Measurements from ENCODE around the gene LSAMP. TPM values are rescaled to one million over a fixed set of nuclear protein-coding genes. Genes with fewer than 3 reads are reported as not detected.

LSAMP gene
- polyA plus RNA-seq, 2 of the 4 experiments (the other 2 are of a cell fraction) = 0.12 to 0.53 TPM

DNA sequence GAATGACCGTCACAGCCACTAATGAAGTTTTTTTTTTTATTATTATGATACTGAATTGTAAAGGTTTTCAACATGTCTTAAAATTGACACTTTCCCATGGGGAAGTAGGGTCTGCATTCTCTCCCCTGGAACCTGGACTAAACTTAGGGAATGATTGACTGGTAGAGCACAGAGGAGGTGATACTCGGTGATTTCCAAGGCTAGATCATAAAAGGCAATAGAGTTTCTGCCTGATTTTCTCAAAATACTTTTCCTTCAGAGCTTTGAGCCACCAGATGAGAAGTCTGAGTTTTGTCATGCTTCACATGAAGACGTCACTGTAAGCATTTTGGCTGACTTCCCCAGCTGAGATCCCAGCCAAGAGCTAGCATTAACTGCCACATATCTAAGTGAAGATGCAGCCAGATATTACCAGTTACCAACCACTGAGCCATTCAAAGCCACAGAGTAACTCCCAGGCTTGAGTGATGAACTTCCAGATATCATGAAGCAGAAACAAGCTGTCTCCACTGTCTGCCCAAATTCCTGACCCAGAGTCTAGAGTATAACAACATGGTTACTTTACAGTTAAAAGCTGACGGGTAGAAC is 105.8 kb downstream of the LSAMP start:
- TF ChIP-seq EHMT2 (IDR thresholded peaks at IDR 0.05; ENCODE audit: low read depth) (no peak), RCOR1 (IDR thresholded peaks at IDR 0.05; ENCODE audit: low read depth, low read length) (no peak), HDAC2 (IDR thresholded peaks at IDR 0.05) (no peak), ZSCAN20 (CRISPR knock-in tag; IDR thresholded peaks at IDR 0.05) (no peak), SREBF2 (IDR thresholded peaks at IDR 0.05) (no peak), TP53 (CRISPR knock-in tag; IDR thresholded peaks at IDR 0.05) (no peak), E2F6 (IDR thresholded peaks at IDR 0.05; ENCODE audit: borderline replicate concordance, low read depth) (no peak), JUN (IDR thresholded peaks at IDR 0.05) (no peak), RARB (CRISPR knock-in tag; IDR thresholded peaks at IDR 0.05) (no peak), HOXB5 (CRISPR knock-in tag; IDR thresholded peaks at IDR 0.05) (no peak), NFE2L2 (conservative IDR thresholded peaks at IDR 0.05; ENCODE audit: low read length) (no peak), HES2 (IDR thresholded peaks at IDR 0.05) (no peak), CBX8 (IDR thresholded peaks at IDR 0.05) (no peak), ZFP36 (IDR thresholded peaks at IDR 0.05; ENCODE audit: borderline replicate concordance, partially characterized antibody) (no peak)
- TF ChIP-seq, protein P1, sequence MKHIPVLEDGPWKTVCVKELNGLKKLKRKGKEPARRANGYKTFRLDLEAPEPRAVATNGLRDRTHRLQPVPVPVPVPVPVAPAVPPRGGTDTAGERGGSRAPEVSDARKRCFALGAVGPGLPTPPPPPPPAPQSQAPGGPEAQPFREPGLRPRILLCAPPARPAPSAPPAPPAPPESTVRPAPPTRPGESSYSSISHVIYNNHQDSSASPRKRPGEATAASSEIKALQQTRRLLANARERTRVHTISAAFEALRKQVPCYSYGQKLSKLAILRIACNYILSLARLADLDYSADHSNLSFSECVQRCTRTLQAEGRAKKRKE (CRISPR knock-in tag; IDR thresholded peaks at IDR 0.05; ENCODE audit: low read depth) = no peak
- TF ChIP-seq, protein P2, sequence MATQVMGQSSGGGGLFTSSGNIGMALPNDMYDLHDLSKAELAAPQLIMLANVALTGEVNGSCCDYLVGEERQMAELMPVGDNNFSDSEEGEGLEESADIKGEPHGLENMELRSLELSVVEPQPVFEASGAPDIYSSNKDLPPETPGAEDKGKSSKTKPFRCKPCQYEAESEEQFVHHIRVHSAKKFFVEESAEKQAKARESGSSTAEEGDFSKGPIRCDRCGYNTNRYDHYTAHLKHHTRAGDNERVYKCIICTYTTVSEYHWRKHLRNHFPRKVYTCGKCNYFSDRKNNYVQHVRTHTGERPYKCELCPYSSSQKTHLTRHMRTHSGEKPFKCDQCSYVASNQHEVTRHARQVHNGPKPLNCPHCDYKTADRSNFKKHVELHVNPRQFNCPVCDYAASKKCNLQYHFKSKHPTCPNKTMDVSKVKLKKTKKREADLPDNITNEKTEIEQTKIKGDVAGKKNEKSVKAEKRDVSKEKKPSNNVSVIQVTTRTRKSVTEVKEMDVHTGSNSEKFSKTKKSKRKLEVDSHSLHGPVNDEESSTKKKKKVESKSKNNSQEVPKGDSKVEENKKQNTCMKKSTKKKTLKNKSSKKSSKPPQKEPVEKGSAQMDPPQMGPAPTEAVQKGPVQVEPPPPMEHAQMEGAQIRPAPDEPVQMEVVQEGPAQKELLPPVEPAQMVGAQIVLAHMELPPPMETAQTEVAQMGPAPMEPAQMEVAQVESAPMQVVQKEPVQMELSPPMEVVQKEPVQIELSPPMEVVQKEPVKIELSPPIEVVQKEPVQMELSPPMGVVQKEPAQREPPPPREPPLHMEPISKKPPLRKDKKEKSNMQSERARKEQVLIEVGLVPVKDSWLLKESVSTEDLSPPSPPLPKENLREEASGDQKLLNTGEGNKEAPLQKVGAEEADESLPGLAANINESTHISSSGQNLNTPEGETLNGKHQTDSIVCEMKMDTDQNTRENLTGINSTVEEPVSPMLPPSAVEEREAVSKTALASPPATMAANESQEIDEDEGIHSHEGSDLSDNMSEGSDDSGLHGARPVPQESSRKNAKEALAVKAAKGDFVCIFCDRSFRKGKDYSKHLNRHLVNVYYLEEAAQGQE (IDR thresholded peaks at IDR 0.05) = no peak
- no peak for ATAC-seq
- no peak overlapping the region for H3K4me3 ChIP-seq
- no peaks in the 10 kb centered on the region for H3K4me1 ChIP-seq
- no peaks in the 10 kb centered on the region for H3K9me3 ChIP-seq
- WGBS (ENCODE audit: missing lambda C conversion rate) = 6% methylated on average over 4 of the region's 4 CpGs
- no peak overlapping the region for H3K4me2 ChIP-seq
- ChIA-PET POLR2A (no interaction called here), CTCF (no interaction called here)
- H3K27ac ChIP-seq = no peak overlapping the region
- DNase-seq (ENCODE audit: low read depth in 1 of 2, low spot score in 1 of 2) = no peak
- FAIRE-seq = no peak

DNA sequence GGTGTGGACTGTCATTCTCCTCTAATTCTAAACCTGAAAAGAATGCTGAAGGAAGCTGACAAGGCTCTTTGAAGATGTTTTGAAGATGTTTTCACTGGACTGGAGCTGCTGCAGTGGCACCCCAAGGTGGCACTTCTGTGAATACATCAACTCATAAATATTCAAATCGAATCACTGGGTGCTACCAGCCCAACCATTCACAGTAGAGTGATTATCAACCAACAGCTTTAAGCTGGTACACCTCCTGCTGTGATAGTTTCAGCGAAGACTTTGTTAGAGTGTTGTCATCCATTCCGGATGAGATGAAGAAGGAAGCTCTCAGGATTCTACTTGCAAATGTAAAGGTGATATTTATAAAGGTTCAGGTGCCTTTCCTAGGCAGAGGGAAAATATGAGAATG is 106.6 kb downstream of the LSAMP start:
- Histone ChIP-seq H3K4me3 (no peak overlapping the region), H3K27ac (no peak overlapping the region), H3K4me2 (no peak overlapping the region), H3K4me1 (no peaks in the 10 kb centered on the region), H3K9me3 (no peaks in the 10 kb centered on the region)
- FAIRE-seq (no peak), ATAC-seq (no peak), DNase-seq (ENCODE audit: low read depth in 1 of 2, low spot score in 1 of 2) (no peak)
- CTCF ChIA-PET = no interaction called here
- POLR2A ChIA-PET = no interaction called here
- WGBS (ENCODE audit: missing lambda C conversion rate) = 0% methylated on average over 3 of the region's 3 CpGs
- no peak for TF ChIP-seq HOXB13 (CRISPR knock-in tag; IDR thresholded peaks at IDR 0.05; ENCODE audit: low read depth)
- TF ChIP-seq, protein P2 (IDR thresholded peaks at IDR 0.05) = no peak
- TF ChIP-seq EP300 (IDR thresholded peaks at IDR 0.05) = no peak
- no peak for TF ChIP-seq CTCF (IDR thresholded peaks at IDR 0.05)
- TF ChIP-seq ZNF302 (CRISPR knock-in tag; IDR thresholded peaks at IDR 0.05) = no peak
- TF ChIP-seq FOSL2 (IDR thresholded peaks at IDR 0.05) = no peak
- TF ChIP-seq FOSL2 (CRISPR knock-in tag; IDR thresholded peaks at IDR 0.05) = no peak
- TF ChIP-seq RAD21 (conservative IDR thresholded peaks at IDR 0.05 in 1 of 2, IDR thresholded peaks at IDR 0.05 in 1 of 2) = no peak
- no peak for TF ChIP-seq ZC3H11A (IDR thresholded peaks at IDR 0.05)
- no peak for TF ChIP-seq ESRRA (IDR thresholded peaks at IDR 0.05; ENCODE audit: borderline replicate concordance, low read length)
- no peak for TF ChIP-seq KDM1A (IDR thresholded peaks at IDR 0.05; ENCODE audit: low read depth)
- no peak for TF ChIP-seq POLR2AphosphoS2 (conservative IDR thresholded peaks at IDR 0.05; ENCODE audit: low read length)
- TF ChIP-seq MAFK (IDR thresholded peaks at IDR 0.05; ENCODE audit: partially characterized antibody) = no peak
- no peak for TF ChIP-seq CBX2 (IDR thresholded peaks at IDR 0.05; ENCODE audit: borderline replicate concordance, low read depth)
- no peak for TF ChIP-seq TP53 (CRISPR knock-in tag; IDR thresholded peaks at IDR 0.05)
